Limb (tissue), 2 donors: ENCODE measurements around the gene RAB2B.

Source experiments
- DNase-seq, 2 donors: peaks; one replicate each; pipeline ENCODE4 v3.0.0-alpha.2; 2016; ENCODE audit errors: extremely low spot score in 2 of 2

RAB2B gene

GRCh38 chr14:21476925-21477681, at the start of gene RAB2B, which contains the start of gene TOX4:
Gene RAB2B, minus strand, starts transcription at chr14:21476959. Its CDS starts 87 bp downstream, at chr14:21476872.
Gene TOX4, plus strand, starts transcription at chr14:21477195. Its CDS starts 84 bp downstream, at chr14:21477279.
- peak; percentile 98 to 99 for DNase-seq

- DNase-seq, result peak; percentile 90 to 93
These were observed 49.4 kb upstream of the RAB2B start, which contains the start of gene SALL2 for GRCh38 chr14:21525962-21526671. Gene SALL2, minus strand, starts transcription at chr14:21526346. Its CDS starts 219 bp downstream, at chr14:21526127.

- no peak for DNase-seq
These were observed 48.8 kb upstream of the RAB2B start for GRCh38 chr14:21525571-21525961.

GRCh38 chr14:21524575-21525490, 48.1 kb upstream of the RAB2B start:
- no peak for DNase-seq

- no peak for DNase-seq
These were observed 46.4 kb upstream of the RAB2B start for GRCh38 chr14:21523203-21523602.

- DNase-seq, result no peak
These were observed 44.7 kb upstream of the RAB2B start for GRCh38 chr14:21521501-21521900.

- DNase-seq, result no peak
These were observed 44.0 kb upstream of the RAB2B start for GRCh38 chr14:21520767-21521166.

GRCh38 chr14:21518725-21519124, 42.0 kb upstream of the RAB2B start:
- no peak for DNase-seq

GRCh38 chr14:21514341-21514740, 37.6 kb upstream of the RAB2B start:
- DNase-seq, result no peak

- DNase-seq, result peak; percentile 93 to 99
These were observed 34.2 kb upstream of the RAB2B start, which contains the start of gene METTL3 for GRCh38 chr14:21510735-21511657. Gene METTL3, minus strand, starts transcription at chr14:21511340. Its CDS starts 117 bp downstream, at chr14:21511223.

GRCh38 chr14:21509432-21510143, 32.8 kb upstream of the RAB2B start:
- DNase-seq, result no peak

GRCh38 chr14:21506557-21506956, 29.8 kb upstream of the RAB2B start:
- DNase-seq, result no peak

GRCh38 chr14:21505012-21505553, 28.3 kb upstream of the RAB2B start:
- no peak for DNase-seq

GRCh38 chr14:21503376-21503775, 26.6 kb upstream of the RAB2B start:
- DNase-seq, result no peak

GRCh38 chr14:21501568-21501967, 24.8 kb upstream of the RAB2B start:
- no peak for DNase-seq

GRCh38 chr14:21498540-21499526, 22.1 kb upstream of the RAB2B start:
- DNase-seq, result peak in 1 of 2 donors; percentile 63

- no peak for DNase-seq
These were observed 19.7 kb upstream of the RAB2B start for GRCh38 chr14:21496453-21496852.
